LoVo (cell line): ENCODE measurements around the gene ARSA.

ENCODE experiments used
- DNase-seq: peaks from one replicate; pipeline ENCODE4 v3.0.0-alpha.2; 2016; ENCODE audit warnings: low spot score

The ARSA gene

DNA sequence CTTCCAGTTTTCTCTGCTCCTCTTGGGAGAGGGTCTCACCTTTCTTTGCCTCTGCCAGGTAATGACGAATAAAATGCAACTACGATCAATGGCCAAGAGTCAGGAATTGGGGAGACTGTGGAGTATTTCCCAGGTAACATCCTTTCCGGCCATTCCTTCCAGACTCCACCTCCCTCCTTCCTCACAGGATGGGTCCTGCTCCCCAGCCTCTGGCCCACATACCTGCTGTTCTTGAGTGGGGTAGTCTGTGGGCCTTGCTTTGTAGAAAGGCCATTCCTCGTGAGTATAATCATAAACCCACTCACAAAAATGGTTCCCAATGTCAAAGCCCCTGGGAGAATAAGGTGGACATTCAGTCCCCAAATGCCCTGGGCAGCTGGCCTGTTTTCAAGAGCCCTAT lies 48.2 kb downstream of the ARSA start:
- no peak for DNase-seq

DNA sequence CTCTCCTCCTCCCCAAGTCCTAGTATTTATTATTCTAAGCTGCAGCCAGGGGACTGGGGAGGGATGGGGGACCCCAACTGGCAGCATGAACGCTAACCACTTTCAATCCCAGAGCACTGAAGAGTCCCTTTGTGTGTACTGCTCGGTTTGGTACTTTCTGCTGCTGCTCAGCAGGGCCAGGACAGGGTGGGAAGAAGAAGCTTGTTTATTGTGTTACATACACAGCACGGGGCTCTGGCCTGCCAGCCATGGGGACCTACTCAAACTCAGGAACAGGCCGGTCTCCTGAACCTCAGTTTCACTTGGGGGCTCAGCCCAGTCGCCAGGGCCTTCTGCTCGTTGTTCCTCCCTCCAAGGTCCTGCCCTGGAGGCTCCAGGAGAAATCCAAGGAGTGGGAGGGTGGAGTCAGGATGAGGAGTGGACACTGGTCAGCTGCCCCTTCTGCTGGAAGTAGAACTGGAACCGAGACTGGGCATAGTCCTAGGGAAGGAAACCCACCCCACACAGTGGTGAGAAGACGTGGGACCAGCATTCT lies 49.1 kb downstream of the ARSA start:
- no peak for DNase-seq

DNA sequence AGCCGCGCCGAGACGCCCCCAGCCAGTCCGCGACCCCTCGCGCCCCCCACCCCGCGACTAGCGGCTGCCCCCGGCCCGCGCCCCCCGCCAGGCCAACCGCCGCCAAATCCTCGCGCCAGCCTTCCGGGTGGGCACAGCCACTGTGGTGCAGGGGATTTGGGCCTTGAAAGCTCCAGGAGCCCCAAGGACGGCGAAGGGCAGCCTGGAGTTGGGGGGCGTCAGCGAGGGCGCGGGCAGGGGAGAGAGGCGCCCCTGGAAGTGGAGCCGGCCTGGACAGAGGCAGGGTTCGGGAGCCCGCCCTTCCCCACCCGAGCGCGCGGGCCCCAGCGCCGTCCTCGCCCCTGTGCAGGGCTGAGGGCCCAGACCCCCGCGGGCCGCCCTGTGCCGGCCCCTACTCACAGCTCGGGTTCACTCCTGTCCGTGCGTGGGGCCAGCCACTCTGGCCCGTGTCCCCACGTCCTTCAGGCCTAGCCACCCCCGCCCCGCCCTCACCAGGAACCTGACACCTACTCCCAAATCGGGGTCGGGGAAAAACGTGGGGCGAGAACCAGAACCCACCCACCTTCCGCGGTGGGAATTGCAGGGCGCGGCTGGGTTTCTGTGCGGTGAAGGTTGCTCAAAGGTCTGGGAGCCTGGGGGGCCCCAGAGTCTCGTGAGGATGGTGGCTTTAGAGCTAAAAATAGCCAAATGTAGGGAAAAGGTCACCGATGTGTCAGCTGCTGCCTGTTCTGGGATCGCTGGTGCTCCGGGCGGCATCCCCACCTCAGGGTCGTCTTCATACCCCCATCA lies 49.8 kb downstream of the ARSA start, which contains the start of gene CPT1B:
TSS of gene CPT1B (minus strand) at position 441 of the 789 bp plus-strand sequence. CDS start 512 bp downstream, outside the sequence.
- no peak for DNase-seq

DNA sequence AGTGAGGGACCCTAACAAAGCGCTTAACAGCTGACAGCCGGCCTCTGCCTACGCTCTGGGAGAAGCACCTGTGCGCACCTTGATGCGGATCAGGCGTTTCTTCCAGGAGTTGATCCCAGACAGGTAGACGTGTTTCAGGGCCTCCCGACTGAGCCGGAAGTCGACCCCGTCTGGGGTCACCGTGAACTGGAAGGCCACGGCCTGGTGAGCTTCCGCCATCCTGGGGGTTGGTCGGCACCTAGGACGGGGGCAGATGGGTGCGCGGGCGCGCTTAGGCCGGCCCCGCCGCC lies 50.3 kb downstream of the ARSA start:
- DNase-seq: no peak

DNA sequence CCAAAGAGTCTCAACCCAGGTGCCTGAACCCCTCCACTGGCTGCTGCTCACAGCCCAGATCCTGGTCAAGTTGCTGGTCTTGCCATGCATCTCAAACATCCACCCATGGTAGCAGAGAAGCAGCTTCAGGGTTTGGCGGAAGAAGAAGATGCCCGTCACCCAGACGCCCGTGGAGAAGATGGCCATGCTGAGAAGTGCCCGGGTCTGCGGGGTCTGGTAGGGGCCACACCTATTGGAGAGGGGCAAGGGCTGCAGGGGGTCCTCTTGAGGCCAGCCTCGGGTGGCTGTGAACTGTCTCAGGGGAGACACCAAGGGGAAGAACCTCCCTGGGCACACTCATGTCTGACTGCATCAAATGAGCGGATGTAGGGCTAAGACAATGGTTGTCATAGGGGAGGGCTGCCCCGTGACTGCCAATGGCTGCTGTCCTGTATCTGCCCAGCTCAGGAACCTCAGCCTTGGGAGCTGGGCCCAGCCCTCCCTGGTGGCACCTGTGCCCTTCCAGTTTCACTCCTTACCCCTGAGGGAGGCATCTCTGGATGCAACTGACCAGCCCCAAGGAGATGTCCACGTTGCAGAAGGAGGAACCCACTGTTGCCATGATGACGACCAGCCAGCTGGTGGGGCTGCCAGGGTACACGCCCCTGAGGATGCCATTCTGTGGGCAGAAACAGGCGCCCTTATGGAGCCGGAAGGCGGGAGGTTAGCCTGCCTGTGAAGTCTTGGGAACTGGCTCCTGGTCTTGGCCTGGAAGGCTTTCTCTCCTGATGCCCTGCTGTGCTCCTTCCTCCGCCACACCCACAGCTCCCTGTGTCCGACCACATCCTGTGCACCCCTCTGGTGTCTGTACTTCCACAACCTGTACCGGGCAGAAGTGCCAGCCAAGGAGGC lies 50.9 kb downstream of the ARSA start:
- no peak for DNase-seq

DNA sequence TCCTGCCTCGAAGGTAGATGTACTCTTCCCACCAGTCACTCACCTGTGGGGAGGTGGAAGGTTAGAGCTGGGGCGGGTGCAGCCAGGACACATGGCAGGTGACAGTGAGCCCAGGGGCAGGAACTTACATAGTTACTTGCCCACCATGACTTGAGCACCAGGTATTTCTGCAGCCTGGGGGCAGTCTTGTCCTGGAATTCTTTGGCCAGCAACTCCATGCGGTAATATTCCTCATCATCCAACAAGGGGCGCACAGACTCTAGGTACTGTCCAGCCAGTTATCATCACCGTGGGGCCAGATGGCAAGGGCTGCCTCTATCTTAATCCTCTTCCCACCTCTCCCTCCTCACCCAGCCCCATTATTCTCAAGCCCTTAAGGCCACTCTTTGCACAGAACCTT lies 51.9 kb downstream of the ARSA start:
- no peak for DNase-seq

DNA sequence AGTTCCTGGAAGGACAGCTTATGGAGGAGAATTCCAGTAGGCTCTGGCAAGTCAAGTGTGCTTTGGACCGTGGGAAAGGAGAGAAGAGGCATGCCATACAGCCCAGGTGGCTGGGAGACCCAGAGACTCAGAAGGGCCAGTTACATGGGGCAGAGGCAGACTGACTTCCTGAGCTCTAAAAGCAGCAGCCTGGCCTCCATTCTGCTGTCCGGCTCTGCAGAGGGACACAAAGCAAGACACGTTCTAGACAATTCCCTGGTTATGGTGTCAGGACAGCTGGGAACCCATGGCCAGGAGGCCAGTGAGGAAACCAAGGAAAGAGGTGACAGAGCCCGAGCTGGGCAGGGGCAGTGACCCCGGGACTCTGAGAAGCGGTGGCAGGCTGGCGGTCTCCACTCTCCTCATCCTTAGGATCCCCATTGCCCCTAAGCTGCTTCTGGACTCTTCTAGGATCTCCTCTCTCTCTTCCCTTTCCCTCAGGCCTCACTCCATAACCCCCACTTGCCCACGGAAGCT lies 52.5 kb downstream of the ARSA start:
- no peak for DNase-seq
